ENCODE measurements around the gene KNTC1. TPM values are rescaled to one million over a fixed set of nuclear protein-coding genes. Genes with fewer than 3 reads are reported as not detected.
A peak's percentile ranks its signal among the peaks of the same experiment; 100 is the strongest.

The KNTC1 gene
- total RNA-seq, 3 donors from 2014 or later: 15.5 to 36.0 (median 18.0) TPM

- intact Hi-C loops (cut with DNase I; ENCODE audit: low total_unique reads): loop anchor here (5.0 to 10.0 kb wide), 2 partner anchors 105 to 1033 kb away; no protein-coding TSS in a partner anchor
- peak overlapping the region; percentile 89 to 97 (median 95) for H3K4me3 ChIP-seq
Observed at GRCh38 chr12:122499991-122500684, 26.9 kb upstream of the KNTC1 start.

GRCh38 chr12:122500685-122501488, 26.2 kb upstream of the KNTC1 start, which contains the start of gene ZCCHC8:
Gene ZCCHC8 (minus strand): TSS chr12:122500932. CDS start chr12:122500840, 92 bp downstream.
- no peaks in the 10 kb centered on the region for H3K9me3 ChIP-seq
- peak within 1 kb of the TSS; percentile 98 to 100 for H3K27ac ChIP-seq
- intact Hi-C loops (cut with DNase I; ENCODE audit: low total_unique reads): loop anchor here (5.0 kb wide), 1 partner anchor 1034 kb away; no protein-coding TSS in a partner anchor
- peak; percentile 95 to 96 for DNase-seq (ENCODE audit: low spot score in 2 of 2)
- peaks cover 0 to 13% of the 10 kb centered on the region in 2 donors for H3K4me1 ChIP-seq
- H3K4me3 ChIP-seq: peak within 1 kb of the TSS; percentile 89 to 97 (median 95)
- H3K27me3 ChIP-seq: no peaks in the 10 kb centered on the region
- H3K36me3 ChIP-seq: peaks cover 3% of the 10 kb centered on the region
- TF ChIP-seq POLR2A (IDR thresholded peaks at IDR 0.05) (peak; percentile 92), POLR2AphosphoS5 (IDR thresholded peaks at IDR 0.05) (peak; percentile 90 to 94 (median 92)), CTCF (IDR thresholded peaks at IDR 0.05) (peak; percentile 21 to 50 (median 50))

More at GRCh38 chr12:122499991-122500684, 26.9 kb upstream of the KNTC1 start:
- TF ChIP-seq CTCF (IDR thresholded peaks at IDR 0.05) (no peak), POLR2A (IDR thresholded peaks at IDR 0.05) (no peak), POLR2AphosphoS5 (IDR thresholded peaks at IDR 0.05) (peak in 1 of 3 donors; percentile 13)
- H3K9me3 ChIP-seq: no peaks in the 10 kb centered on the region
- peaks cover 3% of the 10 kb centered on the region for H3K36me3 ChIP-seq
- peaks cover 0 to 13% of the 10 kb centered on the region in 2 donors for H3K4me1 ChIP-seq
- H3K27ac ChIP-seq: peak overlapping the region; percentile 98 to 100
- no peaks in the 10 kb centered on the region for H3K27me3 ChIP-seq
- peak; percentile 53 to 67 for DNase-seq (ENCODE audit: low spot score in 2 of 2)

DNA sequence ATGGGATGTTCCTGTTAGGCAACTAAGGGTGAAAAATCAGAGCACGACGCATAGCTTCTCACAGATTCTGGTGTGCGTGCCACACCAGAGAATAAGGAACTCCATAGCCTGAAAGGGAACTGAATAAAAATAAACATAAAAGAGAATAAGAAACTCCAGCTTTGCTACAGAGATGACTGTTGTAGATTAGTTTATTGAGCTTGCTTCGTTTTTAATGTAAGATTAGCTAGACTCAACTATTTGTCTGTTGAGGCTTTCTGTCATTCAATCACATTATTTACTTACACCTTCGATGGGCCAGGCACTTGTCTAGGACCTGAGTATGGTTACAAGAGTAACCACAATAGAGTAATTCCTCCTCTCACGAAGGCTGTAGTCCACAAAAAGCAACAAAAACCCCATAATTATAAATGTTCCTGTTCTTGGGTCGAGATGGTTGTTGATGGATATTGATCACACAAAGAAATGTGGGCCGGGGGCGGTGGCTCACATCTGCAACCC, 25.5 kb upstream of the KNTC1 start:
- Histone ChIP-seq H3K4me1 (peaks cover 0 to 13% of the 10 kb centered on the region in 2 donors), H3K36me3 (peaks cover 3% of the 10 kb centered on the region), H3K27ac (peak overlapping the region in 1 of 2 donors; percentile 98), H3K9me3 (no peaks in the 10 kb centered on the region), H3K27me3 (no peaks in the 10 kb centered on the region), H3K4me3 (peak overlapping the region; percentile 89 to 97 (median 95))
- DNase-seq (ENCODE audit: low spot score in 2 of 2): no peak
- TF ChIP-seq CTCF (IDR thresholded peaks at IDR 0.05) (no peak), POLR2A (IDR thresholded peaks at IDR 0.05) (no peak), POLR2AphosphoS5 (IDR thresholded peaks at IDR 0.05) (no peak)
- intact Hi-C loops (cut with DNase I; ENCODE audit: low total_unique reads): loop anchor here (5.0 kb wide), 1 partner anchor 1034 kb away; no protein-coding TSS in a partner anchor

- no peak for DNase-seq (ENCODE audit: low spot score in 2 of 2)
- H3K27ac ChIP-seq: no peak overlapping the region
- TF ChIP-seq CTCF (IDR thresholded peaks at IDR 0.05) (no peak), POLR2A (IDR thresholded peaks at IDR 0.05) (no peak), POLR2AphosphoS5 (IDR thresholded peaks at IDR 0.05) (no peak)
- H3K4me1 ChIP-seq: peaks cover 0 to 11% of the 10 kb centered on the region in 2 donors
- H3K4me3 ChIP-seq: no peak overlapping the region
- no peaks in the 10 kb centered on the region for H3K27me3 ChIP-seq
- H3K36me3 ChIP-seq: peaks cover 9% of the 10 kb centered on the region
- no peaks in the 10 kb centered on the region for H3K9me3 ChIP-seq
- intact Hi-C loops (cut with DNase I; ENCODE audit: low total_unique reads): loop anchor here (5.0 kb wide), 1 partner anchor 1036 kb away; no protein-coding TSS in a partner anchor
Observed at GRCh38 chr12:122503147-122503751, 23.8 kb upstream of the KNTC1 start.
